ENCODE data around the gene CUZD1. TPM values are rescaled to one million over a fixed set of nuclear protein-coding genes. Genes with fewer than 3 reads are reported as not detected.
"Not testable (repeated sequence)": the region's sequence is repeated elsewhere in the genome, so short reads cannot be mapped to it uniquely, and the experiment has no call there.

The CUZD1 gene
- total and polyA plus RNA-seq, 2 donors (not counting 1 experiment from before 2014, with no cell fraction given): 0.50 to 0.53 TPM

DNA sequence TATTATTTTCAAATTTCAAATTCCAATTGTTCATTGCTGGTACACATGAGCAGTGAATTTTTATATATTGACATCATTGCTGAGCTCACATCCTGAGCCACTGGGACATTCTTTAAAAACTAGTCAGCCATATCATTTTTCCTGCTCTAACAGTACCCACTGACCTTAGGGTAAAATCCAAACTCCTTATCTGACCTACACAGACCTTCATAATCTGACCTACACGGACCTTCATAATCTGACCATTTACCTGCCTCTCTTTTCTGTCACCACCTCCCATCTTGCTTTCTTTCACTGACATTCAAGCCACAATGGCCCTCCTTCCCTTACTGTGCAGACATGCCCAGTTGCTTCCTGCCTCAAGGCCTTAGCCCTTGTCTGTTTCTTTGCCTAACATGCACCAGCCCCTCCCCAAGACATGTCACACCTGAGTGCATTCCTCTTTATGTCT is 16.1 kb upstream of the CUZD1 start:
- Histone ChIP-seq H3K36me3 (ENCODE audit: control insufficient read depth, insufficient read depth, low read length) (no peaks in the 10 kb centered on the region), H3K9me3 (ENCODE audit: control insufficient read depth, insufficient read depth, low read depth, low read length) (no peaks in the 10 kb centered on the region), H3K9ac (ENCODE audit: insufficient read depth, low read length) (no peak overlapping the region), H3K4me1 (ENCODE audit: control insufficient read depth, extremely low read depth, insufficient read depth, low read length) (peaks cover 19% of the 10 kb centered on the region), H3K4me3 (replicated peaks in 1 of 4; ENCODE audit: control extremely low read depth in 1 of 4, insufficient read depth in 1 of 4, low read depth in 3 of 4, low read length in 4 of 4) (no peak overlapping the region), H4K20me1 (ENCODE audit: control insufficient read depth, extremely low read depth, insufficient read depth, low read length) (no peaks in the 10 kb centered on the region), H3K27me3 (ENCODE audit: control insufficient read depth, insufficient read depth, low read length) (no peaks in the 10 kb centered on the region), H3K79me2 (ENCODE audit: control insufficient read depth, insufficient read depth, low read length) (peaks cover 29% of the 10 kb centered on the region), H2AFZ (ENCODE audit: low read length) (peak overlapping the region; percentile 31), H3K4me2 (ENCODE audit: extremely low read depth, insufficient read depth, low read length) (peak overlapping the region; percentile 23), H3K27ac (ENCODE audit: insufficient read depth, low read length) (peak overlapping the region; percentile 86)
- peak; percentile 68 to 69 for DNase-seq (ENCODE audit: low read depth in 2 of 2)
- TF ChIP-seq EZH2 (IDR thresholded peaks at IDR 0.05; ENCODE audit: low read length, missing control alignments): no peak
- TF ChIP-seq, protein P1, sequence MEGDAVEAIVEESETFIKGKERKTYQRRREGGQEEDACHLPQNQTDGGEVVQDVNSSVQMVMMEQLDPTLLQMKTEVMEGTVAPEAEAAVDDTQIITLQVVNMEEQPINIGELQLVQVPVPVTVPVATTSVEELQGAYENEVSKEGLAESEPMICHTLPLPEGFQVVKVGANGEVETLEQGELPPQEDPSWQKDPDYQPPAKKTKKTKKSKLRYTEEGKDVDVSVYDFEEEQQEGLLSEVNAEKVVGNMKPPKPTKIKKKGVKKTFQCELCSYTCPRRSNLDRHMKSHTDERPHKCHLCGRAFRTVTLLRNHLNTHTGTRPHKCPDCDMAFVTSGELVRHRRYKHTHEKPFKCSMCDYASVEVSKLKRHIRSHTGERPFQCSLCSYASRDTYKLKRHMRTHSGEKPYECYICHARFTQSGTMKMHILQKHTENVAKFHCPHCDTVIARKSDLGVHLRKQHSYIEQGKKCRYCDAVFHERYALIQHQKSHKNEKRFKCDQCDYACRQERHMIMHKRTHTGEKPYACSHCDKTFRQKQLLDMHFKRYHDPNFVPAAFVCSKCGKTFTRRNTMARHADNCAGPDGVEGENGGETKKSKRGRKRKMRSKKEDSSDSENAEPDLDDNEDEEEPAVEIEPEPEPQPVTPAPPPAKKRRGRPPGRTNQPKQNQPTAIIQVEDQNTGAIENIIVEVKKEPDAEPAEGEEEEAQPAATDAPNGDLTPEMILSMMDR (conservative IDR thresholded peaks at IDR 0.05 in 1 of 2, IDR thresholded peaks at IDR 0.05 in 1 of 2; ENCODE audit: low read depth in 1 of 2, low read length in 2 of 2): no peak

DNA sequence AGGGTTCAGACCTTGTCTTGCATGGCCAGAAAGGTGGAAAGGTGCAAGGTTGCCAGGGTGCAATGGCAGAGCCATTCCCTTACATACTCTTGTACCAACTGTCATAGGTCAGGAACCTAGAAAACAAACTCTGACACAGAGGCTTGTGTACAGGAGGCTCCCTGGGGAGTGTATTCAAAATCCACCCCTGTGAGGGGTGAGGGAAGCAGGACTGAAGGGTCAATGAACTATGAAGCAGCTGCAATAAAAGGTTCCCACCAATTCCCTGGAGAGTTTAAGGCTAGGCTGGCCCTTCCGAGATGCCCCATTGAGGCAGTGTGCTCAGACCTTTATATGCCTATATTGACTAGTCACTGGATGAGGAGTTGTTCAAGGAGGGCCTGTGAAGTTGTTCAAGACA is 13.9 kb upstream of the CUZD1 start:
- H3K9me3 ChIP-seq (ENCODE audit: control insufficient read depth, insufficient read depth, low read depth, low read length): no peaks in the 10 kb centered on the region
- H3K4me2 ChIP-seq (ENCODE audit: extremely low read depth, insufficient read depth, low read length): no peak overlapping the region
- peaks cover 30% of the 10 kb centered on the region for H3K79me2 ChIP-seq (ENCODE audit: control insufficient read depth, insufficient read depth, low read length)
- H3K27me3 ChIP-seq (ENCODE audit: control insufficient read depth, insufficient read depth, low read length): no peaks in the 10 kb centered on the region
- H3K4me1 ChIP-seq (ENCODE audit: control insufficient read depth, extremely low read depth, insufficient read depth, low read length): peaks cover 25% of the 10 kb centered on the region
- no peak overlapping the region for H3K4me3 ChIP-seq (replicated peaks in 1 of 4; ENCODE audit: control extremely low read depth in 1 of 4, insufficient read depth in 1 of 4, low read depth in 3 of 4, low read length in 4 of 4)
- no peak overlapping the region for H3K9ac ChIP-seq (ENCODE audit: insufficient read depth, low read length)
- H3K36me3 ChIP-seq (ENCODE audit: control insufficient read depth, insufficient read depth, low read length): no peaks in the 10 kb centered on the region
- H2AFZ ChIP-seq (ENCODE audit: low read length): no peak overlapping the region
- H4K20me1 ChIP-seq (ENCODE audit: control insufficient read depth, extremely low read depth, insufficient read depth, low read length): no peaks in the 10 kb centered on the region
- no peak for DNase-seq (ENCODE audit: low read depth in 2 of 2)
- no peak for TF ChIP-seq EZH2 (IDR thresholded peaks at IDR 0.05; ENCODE audit: low read length, missing control alignments)
- TF ChIP-seq, protein P1 (conservative IDR thresholded peaks at IDR 0.05 in 1 of 2, IDR thresholded peaks at IDR 0.05 in 1 of 2; ENCODE audit: low read depth in 1 of 2, low read length in 2 of 2): no peak
- H3K27ac ChIP-seq (ENCODE audit: insufficient read depth, low read length): no peak overlapping the region

DNA sequence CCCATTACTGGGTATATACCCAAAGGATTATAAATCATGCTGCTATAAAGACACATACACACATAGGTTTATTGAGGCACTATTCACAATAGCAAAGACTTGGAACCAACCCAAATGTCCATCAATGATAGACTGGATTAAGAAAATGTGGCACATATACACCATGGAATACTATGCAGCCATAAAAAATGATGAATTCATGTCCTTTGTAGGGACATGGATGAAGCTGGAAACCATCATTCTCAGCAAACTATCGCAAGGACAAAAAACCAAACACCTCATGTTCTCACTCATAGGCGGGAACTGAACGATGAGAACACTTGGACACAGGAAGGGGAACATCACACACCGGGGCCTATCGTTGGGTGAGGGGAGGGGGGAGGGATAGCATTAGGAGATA is 12.4 kb upstream of the CUZD1 start:
- DNase-seq (ENCODE audit: low read depth in 2 of 2); H3K9me3 ChIP-seq (ENCODE audit: control insufficient read depth, insufficient read depth, low read depth, low read length); H4K20me1 ChIP-seq (ENCODE audit: control insufficient read depth, extremely low read depth, insufficient read depth, low read length); H2AFZ ChIP-seq (ENCODE audit: low read length); H3K27me3 ChIP-seq (ENCODE audit: control insufficient read depth, insufficient read depth, low read length); H3K36me3 ChIP-seq (ENCODE audit: control insufficient read depth, insufficient read depth, low read length); H3K4me3 ChIP-seq (replicated peaks in 1 of 4; ENCODE audit: control extremely low read depth in 1 of 4, insufficient read depth in 1 of 4, low read depth in 3 of 4, low read length in 4 of 4); H3K9ac ChIP-seq (ENCODE audit: insufficient read depth, low read length); H3K4me2 ChIP-seq (ENCODE audit: extremely low read depth, insufficient read depth, low read length); H3K27ac ChIP-seq (ENCODE audit: insufficient read depth, low read length): not testable (repeated sequence)
- Histone ChIP-seq H3K79me2 (ENCODE audit: control insufficient read depth, insufficient read depth, low read length) (peaks cover 28% of the 10 kb centered on the region), H3K4me1 (ENCODE audit: control insufficient read depth, extremely low read depth, insufficient read depth, low read length) (peaks cover 33% of the 10 kb centered on the region)

All from fibroblast of lung (primary cell).